Activated CD4-positive, alpha-beta T cell treated with anti-CD3 and anti-CD28 coated beads for 36 hours (primary cell): ENCODE data around the gene DYNLT4. TPM values are rescaled to one million over a fixed set of nuclear protein-coding genes. Genes with fewer than 3 reads are reported as not detected.
A peak's percentile ranks its signal among the peaks of the same experiment; 100 is the strongest.
"Not testable (repeated sequence)": the region's sequence is repeated elsewhere in the genome, so short reads cannot be mapped to it uniquely, and the experiment has no call there.

Experiments used
- ATAC-seq: fragments of 200-7000 bp; cut with Tn5 transposase; one replicate; pipeline ENCODE4 v1.10.0; 2021; ENCODE audit warnings: mild to moderate bottlenecking, moderate library complexity
- CTCF ChIA-PET: fragments of 350-600 bp; sonication (Branson Sonifier 250); formaldehyde crosslinking; loops from one replicate; lab custom pipeline; 2021; ENCODE audit warnings: antibody characterized with exemption; lab: Charles Lee
- POLR2A ChIA-PET: fragments of 350-600 bp; sonication (Branson Sonifier 250); formaldehyde crosslinking; loops from one replicate; lab custom pipeline; 2021; ENCODE audit warnings: antibody characterized with exemption, inconsistent platforms; lab: Charles Lee
- DNase-seq: peaks from one replicate; pipeline ENCODE4 v3.0.0-alpha.2; 2020
- H3K27ac Mint-ChIP-seq: one replicate; pipeline ENCODE4 v1.8.0; 2021; ENCODE audit warnings: mixed read lengths
- H3K27me3 Mint-ChIP-seq: one replicate; pipeline ENCODE4 v1.8.0; 2021; ENCODE audit warnings: mixed read lengths
- H3K36me3 Mint-ChIP-seq: one replicate; pipeline ENCODE4 v1.8.0; 2021; ENCODE audit warnings: low read depth, mixed read lengths
- H3K4me1 Mint-ChIP-seq: one replicate; pipeline ENCODE4 v1.8.0; 2021; ENCODE audit warnings: mixed read lengths
- H3K4me3 Mint-ChIP-seq: one replicate; pipeline ENCODE4 v1.8.0; 2021; ENCODE audit warnings: mild to moderate bottlenecking, moderate library complexity, mixed read lengths
- H3K9me3 Mint-ChIP-seq: one replicate; pipeline ENCODE4 v1.8.0; 2021; ENCODE audit warnings: low read depth, mixed read lengths
- intact Hi-C, 2 experiments: fragments of 100-400 bp; cut with DNase I in 1 of 2; cut with micrococcal nuclease in 1 of 2; formaldehyde crosslinking; loops; one replicate each; pipeline versions ENCODE4 v1.14.2 to v1.15.1; 2022 to 2024; cut with DNase I, micrococcal nuclease
- total RNA-seq, 2 experiments: library from RNA; stranded (reverse); gene quantifications; one replicate each; pipeline ENCODE4 v1.2.3, GENCODE V29; 2021

The DYNLT4 gene
- total RNA-seq, 2 experiments from 2014 or later = 0.32 TPM; not detected in 1

- Mint-ChIP-seq H3K4me1 (peaks cover 50% of the 10 kb centered on the region), H3K27ac (no peak overlapping the region), H3K4me3 (no peak overlapping the region), H3K36me3 (peaks cover 70% of the 10 kb centered on the region), H3K9me3 (no peaks in the 10 kb centered on the region), H3K27me3 (no peaks in the 10 kb centered on the region)
- intact Hi-C loops = no loop called here
- ChIA-PET POLR2A (interaction anchor here (0.6 to 2.1 kb wide), 6 partner anchors 9 to 59 kb away, joined by 3 to 11 read pairs (median 4); partner anchors contain the start of gene BTBD19), CTCF (interaction anchor here (0.6 to 1.0 kb wide), 5 partner anchors 10 to 1838 kb away, joined by 3 to 5 read pairs (median 3); partner anchors contain the start of genes ARMH1, PLK3 and TMEM53)
- no peak for DNase-seq
- ATAC-seq = no peak
Measured at GRCh38 chr1:44780583-44781121, 26.5 kb downstream of the DYNLT4 start.

GRCh38 chr1:44778705-44779576 lies 28.2 kb downstream of the DYNLT4 start:
- intact Hi-C loops = loop anchor here in 1 of 2 experiments (5.0 kb wide), 2 partner anchors 713 to 743 kb away; partner anchors contain the start of genes PRDX1 and TESK2
- H3K27ac Mint-ChIP-seq = peak overlapping the region; percentile 84
- POLR2A ChIA-PET = interaction anchor here (0.6 kb wide), 2 partner anchors 47 to 299 kb away, joined by 3 to 4 read pairs; no protein-coding TSS in a partner anchor
- no peak for ATAC-seq
- H3K36me3 Mint-ChIP-seq = peaks cover 76% of the 10 kb centered on the region
- peaks cover 46% of the 10 kb centered on the region for H3K4me1 Mint-ChIP-seq
- CTCF ChIA-PET = interaction anchor here (0.7 kb wide), 1 partner anchor 25 kb away, joined by 3 read pairs; no protein-coding TSS in a partner anchor
- H3K4me3 Mint-ChIP-seq = peak overlapping the region; percentile 96
- H3K9me3 Mint-ChIP-seq = no peaks in the 10 kb centered on the region
- no peaks in the 10 kb centered on the region for H3K27me3 Mint-ChIP-seq
- DNase-seq = no peak

GRCh38 chr1:44777969-44778635 lies 29.0 kb downstream of the DYNLT4 start:
- H3K36me3 Mint-ChIP-seq = peaks cover 73% of the 10 kb centered on the region
- no peaks in the 10 kb centered on the region for H3K9me3 Mint-ChIP-seq
- DNase-seq (no peak), ATAC-seq (no peak)
- intact Hi-C loops = loop anchor here (2.0 to 5.0 kb wide), 3 partner anchors 31 to 744 kb away; partner anchors contain the start of genes BTBD19 (in 1 of the 2), PRDX1 (in 1 of the 2) and TESK2 (in 1 of the 2)
- peaks cover 40% of the 10 kb centered on the region for H3K4me1 Mint-ChIP-seq
- ChIA-PET CTCF (interaction anchor here (0.7 kb wide), 1 partner anchor 26 kb away, joined by 3 read pairs; no protein-coding TSS in a partner anchor), POLR2A (interaction anchor here (0.6 to 1.4 kb wide), 6 partner anchors 12 to 298 kb away, joined by 3 to 10 read pairs (median 4); no protein-coding TSS in a partner anchor)
- peak overlapping the region; percentile 84 for H3K27ac Mint-ChIP-seq
- H3K4me3 Mint-ChIP-seq = peak overlapping the region; percentile 96
- H3K27me3 Mint-ChIP-seq = no peaks in the 10 kb centered on the region

GRCh38 chr1:44777547-44777946 lies 29.6 kb downstream of the DYNLT4 start:
- Mint-ChIP-seq H3K9me3 (no peaks in the 10 kb centered on the region), H3K4me1 (peaks cover 39% of the 10 kb centered on the region), H3K36me3 (peaks cover 71% of the 10 kb centered on the region), H3K4me3 (peak overlapping the region; percentile 96), H3K27me3 (no peaks in the 10 kb centered on the region), H3K27ac (peak overlapping the region; percentile 84)
- POLR2A ChIA-PET = interaction anchor here (0.6 to 1.4 kb wide), 5 partner anchors 12 to 56 kb away, joined by 3 to 10 read pairs (median 5); no protein-coding TSS in a partner anchor
- ATAC-seq (no peak), DNase-seq (no peak)
- CTCF ChIA-PET = interaction anchor here (0.7 kb wide), 1 partner anchor 25 kb away, joined by 3 read pairs; no protein-coding TSS in a partner anchor
- intact Hi-C loops = loop anchor here (2.0 to 5.0 kb wide), 3 partner anchors 31 to 745 kb away; partner anchors contain the start of genes BTBD19 (in 1 of the 2), PRDX1 (in 1 of the 2) and TESK2 (in 1 of the 2)

- intact Hi-C loops = loop anchor here (2.0 to 5.0 kb wide), 3 partner anchors 32 to 746 kb away; partner anchors contain the start of genes BTBD19 (in 1 of the 2), PRDX1 (in 1 of the 2) and TESK2 (in 1 of the 2)
- Mint-ChIP-seq H3K9me3 (no peaks in the 10 kb centered on the region), H3K36me3 (peaks cover 65% of the 10 kb centered on the region), H3K4me1 (peaks cover 39% of the 10 kb centered on the region), H3K27me3 (no peaks in the 10 kb centered on the region), H3K27ac (peak overlapping the region; percentile 84), H3K4me3 (peak overlapping the region; percentile 96)
- ChIA-PET CTCF (interaction anchor here (0.6 to 2.4 kb wide), 6 partner anchors 8 to 241 kb away, joined by 4 to 13 read pairs (median 5); partner anchors contain the start of genes BTBD19 and PLK3), POLR2A (interaction anchor here (0.6 to 2.9 kb wide), 11 partner anchors 8 to 808 kb away, joined by 3 to 58 read pairs (median 15); partner anchors contain the start of genes BTBD19, DYNLT4, MUTYH and PLK3)
- no peak for ATAC-seq
- peak; percentile 25 for DNase-seq
Measured at GRCh38 chr1:44776730-44777068, 30.5 kb downstream of the DYNLT4 start.

GRCh38 chr1:44775930-44776729 lies 31.0 kb downstream of the DYNLT4 start:
- peaks cover 59% of the 10 kb centered on the region for H3K36me3 Mint-ChIP-seq
- POLR2A ChIA-PET = interaction anchor here (0.6 to 2.9 kb wide), 17 partner anchors 9 to 809 kb away, joined by 3 to 58 read pairs (median 5); partner anchors contain the start of genes BTBD19, DYNLT4, HECTD3 and MUTYH

GRCh38 chr1:44775078-44775929 lies 31.8 kb downstream of the DYNLT4 start, which contains the start of gene RPS8:
Gene RPS8, plus strand, starts transcription at chr1:44775540. Its CDS starts 57 bp downstream, at chr1:44775597.
- Mint-ChIP-seq H3K9me3 (no peaks in the 10 kb centered on the region), H3K27me3 (no peaks in the 10 kb centered on the region), H3K27ac (peak within 1 kb of the TSS; percentile 100), H3K4me3 (peak within 1 kb of the TSS; percentile 96), H3K4me1 (peaks cover 33% of the 10 kb centered on the region), H3K36me3 (peaks cover 51% of the 10 kb centered on the region)
- DNase-seq = peak; percentile 94
- POLR2A ChIA-PET = interaction anchor here (0.6 to 2.9 kb wide), 17 partner anchors 10 to 809 kb away, joined by 3 to 58 read pairs (median 5); partner anchors contain the start of genes BTBD19, DYNLT4, HECTD3 and MUTYH
- intact Hi-C loops = loop anchor here (1.0 to 5.0 kb wide), 11 partner anchors 9 to 747 kb away; partner anchors contain the start of genes KIF2C (in 2 of the 2), RNU5D-1 (in 2 of the 2), EIF2B3 (in 1 of the 2) and MUTYH (in 1 of the 2)
- peak; percentile 84 for ATAC-seq
- CTCF ChIA-PET = interaction anchor here (0.5 to 2.4 kb wide), 18 partner anchors 9 to 804 kb away, joined by 3 to 13 read pairs (median 4); partner anchors contain the start of genes BEST4, BTBD19, PLK3 and RNU5D-1

More at GRCh38 chr1:44775930-44776729, 31.0 kb downstream of the DYNLT4 start:
- Mint-ChIP-seq H3K27me3 (no peaks in the 10 kb centered on the region), H3K27ac (peak overlapping the region; percentile 84), H3K9me3 (no peaks in the 10 kb centered on the region), H3K4me3 (peak overlapping the region; percentile 96), H3K4me1 (peaks cover 37% of the 10 kb centered on the region)
- peak; percentile 49 for DNase-seq
- CTCF ChIA-PET = interaction anchor here (0.5 to 2.4 kb wide), 14 partner anchors 9 to 803 kb away, joined by 3 to 13 read pairs (median 4); partner anchors contain the start of genes BEST4, BTBD19, PLK3 and RNU5D-1
- ATAC-seq = no peak
- intact Hi-C loops = loop anchor here (1.0 to 5.0 kb wide), 12 partner anchors 8 to 746 kb away; partner anchors contain the start of genes KIF2C (in 2 of the 2), RNU5D-1 (in 2 of the 2), BTBD19 (in 1 of the 2) and EIF2B3 (in 1 of the 2)

- H3K36me3 Mint-ChIP-seq = peaks cover 35% of the 10 kb centered on the region
- intact Hi-C loops, ATAC-seq, H3K4me1 Mint-ChIP-seq, DNase-seq, H3K4me3 Mint-ChIP-seq, H3K9me3 Mint-ChIP-seq, H3K27me3 Mint-ChIP-seq, H3K27ac Mint-ChIP-seq: not testable (repeated sequence)
- POLR2A ChIA-PET = interaction anchor here (1.5 to 2.2 kb wide), 3 partner anchors 9 to 53 kb away, joined by 5 to 9 read pairs (median 8); partner anchors contain the start of gene RPS8
- CTCF ChIA-PET = interaction anchor here (0.6 to 1.3 kb wide), 3 partner anchors 20 to 126 kb away, joined by 3 to 5 read pairs (median 3); no protein-coding TSS in a partner anchor
Measured at GRCh38 chr1:44766421-44766820, 40.7 kb downstream of the DYNLT4 start.
